Natural killer cell (primary cell): ENCODE data around the gene NAA25. TPM values are rescaled to one million over a fixed set of nuclear protein-coding genes. Genes with fewer than 3 reads are reported as not detected.

Experiments used
- ATAC-seq, 3 donors: fragments of 150-1000 bp in 2 of 3; fragments of 200-7000 bp in 1 of 3; cut with Tn5 transposase; 1 replicate in 1 of 3; 2 replicates in 2 of 3; pipeline ENCODE4 v1.10.0; 2021; ENCODE audit warnings: mild to moderate bottlenecking in 2 of 3, moderate library complexity in 2 of 3
- DNase-seq, 2 donors: peaks; one replicate each; pipeline versions ENCODE4 v3.0.0 to v3.0.0-alpha.2; 2013 to 2021; ENCODE audit warnings: mixed read lengths in 1 of 2
- H3K27ac ChIP-seq: one replicate; pipeline ENCODE4 v1.5.1; 2013; ENCODE audit warnings: mild to moderate bottlenecking, low read length
- H3K27me3 ChIP-seq: one replicate; pipeline ENCODE4 v1.6.1; 2013; ENCODE audit warnings: low read length; ENCODE audit not compliant: control insufficient read depth, insufficient read depth
- H3K36me3 ChIP-seq: one replicate; pipeline ENCODE4 v1.6.1; 2013; ENCODE audit warnings: low read length; ENCODE audit not compliant: control insufficient read depth, insufficient read depth
- H3K4me1 ChIP-seq: one replicate; pipeline ENCODE4 v1.6.1; 2013; ENCODE audit warnings: low read length; ENCODE audit not compliant: control insufficient read depth, insufficient read depth
- H3K4me3 ChIP-seq: one replicate; pipeline ENCODE4 v1.5.1; 2013; ENCODE audit warnings: low read length
- H3K9me3 ChIP-seq: one replicate; pipeline ENCODE4 v1.6.1; 2013; ENCODE audit warnings: low read length; ENCODE audit not compliant: control insufficient read depth, insufficient read depth
- H3K27ac Mint-ChIP-seq, 2 donors: one replicate each; pipeline ENCODE4 v1.8.0; 2022; ENCODE audit warnings: mild to moderate bottlenecking in 2 of 2, mixed read lengths in 2 of 2, moderate library complexity in 1 of 2
- H3K27me3 Mint-ChIP-seq, 2 donors: one replicate each; pipeline ENCODE4 v1.8.0; 2022; ENCODE audit warnings: low read depth in 2 of 2, mixed read lengths in 2 of 2
- H3K36me3 Mint-ChIP-seq: one replicate; pipeline ENCODE4 v1.8.0; 2022; ENCODE audit warnings: mixed read lengths
- H3K4me1 Mint-ChIP-seq, 2 donors: one replicate each; pipeline ENCODE4 v1.8.0; 2022; ENCODE audit warnings: mixed read lengths in 2 of 2
- H3K4me3 Mint-ChIP-seq: one replicate; pipeline ENCODE4 v1.8.0; 2022; ENCODE audit warnings: mild to moderate bottlenecking, moderate library complexity, mixed read lengths
- H3K9me3 Mint-ChIP-seq, 2 donors: one replicate each; pipeline ENCODE4 v1.8.0; 2022; ENCODE audit warnings: mixed read lengths in 2 of 2
- CTCF ChIP-seq: fragments of 200-600 bp; IDR thresholded peaks from one replicate; pipeline ENCODE4 v1.8.0; 2022; ENCODE audit warnings: antibody characterized with exemption
- intact Hi-C: fragments of 100-400 bp; cut with micrococcal nuclease; formaldehyde crosslinking; loops from one replicate; pipeline ENCODE4 v1.14.2; 2022
- total RNA-seq, 4 donors: library from RNA; stranded (reverse); fragments of 120-200 nt in 1 of 4; gene quantifications; one replicate each; pipeline versions ENCODE4 v1.2.3 to v1.2.4, GENCODE V29; 2013 to 2022

NAA25 gene
- total RNA-seq, 3 donors from 2014 or later (not counting 1 experiment from before 2014, with no cell fraction given), result 25.8 to 34.4 (median 30.7) TPM

GRCh38 chr12:111978545-111978944 lies 130.0 kb downstream of the NAA25 start:
- Mint-ChIP-seq H3K36me3 (no peaks in the 10 kb centered on the region), H3K27ac (no peak overlapping the region), H3K4me1 (peaks cover 6 to 20% of the 10 kb centered on the region in 2 donors), H3K27me3 (peaks cover 0 to 3% of the 10 kb centered on the region in 2 donors), H3K4me3 (no peak overlapping the region), H3K9me3 (no peaks in the 10 kb centered on the region)
- no peaks in the 10 kb centered on the region for H3K27me3 ChIP-seq
- no peaks in the 10 kb centered on the region for H3K9me3 ChIP-seq
- no peak for DNase-seq
- no peak overlapping the region for H3K4me3 ChIP-seq
- TF ChIP-seq CTCF, result no peak
- no peak for ATAC-seq
- intact Hi-C loops, result no loop called here
- peaks cover 8% of the 10 kb centered on the region for H3K4me1 ChIP-seq
- H3K36me3 ChIP-seq, result no peaks in the 10 kb centered on the region
- no peak overlapping the region for H3K27ac ChIP-seq

- Histone ChIP-seq H3K4me1 (peaks cover 15% of the 10 kb centered on the region), H3K27ac (no peak overlapping the region), H3K4me3 (no peak overlapping the region), H3K36me3 (no peaks in the 10 kb centered on the region), H3K9me3 (peaks cover under 1% of the 10 kb centered on the region), H3K27me3 (no peaks in the 10 kb centered on the region)
- ATAC-seq (no peak), DNase-seq (no peak)
- Mint-ChIP-seq H3K9me3 (no peaks in the 10 kb centered on the region), H3K4me1 (peaks cover 18 to 28% of the 10 kb centered on the region in 2 donors), H3K27me3 (peaks cover 0 to 3% of the 10 kb centered on the region in 2 donors), H3K27ac (no peak overlapping the region), H3K36me3 (no peaks in the 10 kb centered on the region), H3K4me3 (no peak overlapping the region)
- intact Hi-C loops, result no loop called here
- TF ChIP-seq CTCF, result no peak
These were observed 131.7 kb downstream of the NAA25 start for GRCh38 chr12:111976860-111977259.

Other genes starting within 250 kb of the NAA25 start
- gene TMEM116, start 95.6 kb downstream of the NAA25 start, total RNA-seq, result 10 to 100 TPM in 2 of 3 donors, 1 to 10 TPM in 1; 6.5 to 10.2 (median 10.1) TPM
- gene ERP29, start 95.4 kb downstream of the NAA25 start, total RNA-seq, result 10 to 100 TPM; 51.6 to 74.9 (median 57.8) TPM
- 10 to 100 TPM; 35.8 to 45.3 (median 45.2) TPM for gene TRAFD1, start 16.8 kb upstream of the NAA25 start, total RNA-seq